Right lobe of liver (tissue), 4 donors: Measurements from ENCODE around the gene ANGPTL4.

ENCODE experiments used
- CTCF ChIP-seq, 4 donors: fragments of 200-600 bp in 3 of 4; fragments of 450-650 bp in 1 of 4; IDR thresholded peaks; one replicate each; pipeline versions ENCODE4 v1.5.1 to v1.8.0; 2016 to 2022; ENCODE audit warnings: antibody characterized with exemption in 4 of 4, mild to moderate bottlenecking in 2 of 4
- POLR2A ChIP-seq: fragments of 450-650 bp; IDR thresholded peaks from one replicate; pipeline ENCODE4 v1.6.1; 2017; ENCODE audit warnings: antibody characterized with exemption, mild to moderate bottlenecking
- donor health status: DM: no; HTN: no; CAD: no.
- donor health status: DM: no; HTN: no; CAD: no.
- donor health status: DM: no; HTN: yes; CAD: no.

- no peak for TF ChIP-seq POLR2A
- TF ChIP-seq CTCF (IDR thresholded peaks at IDR 0.05), result no peak
Observed at GRCh38 chr19:8336660-8337059, 27.3 kb upstream of the ANGPTL4 start.
